NCI-H1694 treated with DMSO at 0.1 percent for 48 hours (cell line): ENCODE measurements around the gene EDN2.

Experiments used
- DNase-seq: peaks from one replicate; lab custom pipeline; 2025; lab: John Stamatoyannopoulos, UW

Gene EDN2

GRCh38 chr1:41483001-41483850 is 1.3 kb downstream of the EDN2 start:
- peak; percentile 49 for DNase-seq

- DNase-seq = peak; percentile 55
These were observed 2.3 kb downstream of the EDN2 start for GRCh38 chr1:41482001-41482765.

GRCh38 chr1:41481109-41481775 is 3.2 kb downstream of the EDN2 start:
- DNase-seq = no peak

GRCh38 chr1:41480204-41481108 is 4.0 kb downstream of the EDN2 start:
- DNase-seq = no peak

GRCh38 chr1:41479808-41480160 is 4.7 kb downstream of the EDN2 start:
- DNase-seq = no peak

GRCh38 chr1:41479000-41479807 is 5.3 kb downstream of the EDN2 start:
- DNase-seq = no peak

GRCh38 chr1:41478118-41478748 is 6.2 kb downstream of the EDN2 start:
- DNase-seq = no peak

GRCh38 chr1:41476807-41477361 is 7.6 kb downstream of the EDN2 start:
- DNase-seq = no peak

- DNase-seq = no peak
These were observed 8.5 kb downstream of the EDN2 start for GRCh38 chr1:41475859-41476567.

- DNase-seq = no peak
These were observed 9.1 kb downstream of the EDN2 start for GRCh38 chr1:41475346-41475745.

GRCh38 chr1:41474490-41475271 is 9.8 kb downstream of the EDN2 start:
- DNase-seq = peak; percentile 79

- no peak for DNase-seq
These were observed 10.6 kb downstream of the EDN2 start for GRCh38 chr1:41473738-41474362.

- DNase-seq = no peak
These were observed 12.8 kb downstream of the EDN2 start for GRCh38 chr1:41471658-41472057.

- no peak for DNase-seq
These were observed 14.8 kb downstream of the EDN2 start for GRCh38 chr1:41469706-41470105.

GRCh38 chr1:41468122-41468762 is 16.2 kb downstream of the EDN2 start:
- no peak for DNase-seq

- DNase-seq = peak; percentile 19
These were observed 16.8 kb downstream of the EDN2 start for GRCh38 chr1:41467673-41468072.

GRCh38 chr1:41466146-41466545 is 18.3 kb downstream of the EDN2 start:
- DNase-seq = no peak

GRCh38 chr1:41465741-41466140 is 18.7 kb downstream of the EDN2 start:
- no peak for DNase-seq
